Epithelial cell of esophagus (primary cell): ENCODE measurements around the gene UPK2.

Source experiments
- DNase-seq: peaks from one replicate; pipeline ENCODE4 v3.0.0; 2010; ENCODE audit warnings: low read depth
- H3K4me3 ChIP-seq: 2 replicates; pipeline ENCODE4 v1.5.1; 2011; ENCODE audit warnings: mild to moderate bottlenecking, low read length, control low read depth
- TF ChIP-seq, protein P1 (sequence below): IDR thresholded peaks from 2 replicates; pipeline ENCODE4 v1.5.1; 2011; ENCODE audit warnings: low read depth, mild to moderate bottlenecking, low read length, control low read depth, inconsistent platforms; ENCODE audit not compliant: insufficient read depth; ENCODE audit errors: missing control alignments

Gene UPK2

GRCh38 chr11:118914178-118914918 lies 41.8 kb upstream of the UPK2 start:
- no peak for DNase-seq
- peak overlapping the region; percentile 12 for H3K4me3 ChIP-seq
- TF ChIP-seq, protein P1, sequence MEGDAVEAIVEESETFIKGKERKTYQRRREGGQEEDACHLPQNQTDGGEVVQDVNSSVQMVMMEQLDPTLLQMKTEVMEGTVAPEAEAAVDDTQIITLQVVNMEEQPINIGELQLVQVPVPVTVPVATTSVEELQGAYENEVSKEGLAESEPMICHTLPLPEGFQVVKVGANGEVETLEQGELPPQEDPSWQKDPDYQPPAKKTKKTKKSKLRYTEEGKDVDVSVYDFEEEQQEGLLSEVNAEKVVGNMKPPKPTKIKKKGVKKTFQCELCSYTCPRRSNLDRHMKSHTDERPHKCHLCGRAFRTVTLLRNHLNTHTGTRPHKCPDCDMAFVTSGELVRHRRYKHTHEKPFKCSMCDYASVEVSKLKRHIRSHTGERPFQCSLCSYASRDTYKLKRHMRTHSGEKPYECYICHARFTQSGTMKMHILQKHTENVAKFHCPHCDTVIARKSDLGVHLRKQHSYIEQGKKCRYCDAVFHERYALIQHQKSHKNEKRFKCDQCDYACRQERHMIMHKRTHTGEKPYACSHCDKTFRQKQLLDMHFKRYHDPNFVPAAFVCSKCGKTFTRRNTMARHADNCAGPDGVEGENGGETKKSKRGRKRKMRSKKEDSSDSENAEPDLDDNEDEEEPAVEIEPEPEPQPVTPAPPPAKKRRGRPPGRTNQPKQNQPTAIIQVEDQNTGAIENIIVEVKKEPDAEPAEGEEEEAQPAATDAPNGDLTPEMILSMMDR = no peak

DNA sequence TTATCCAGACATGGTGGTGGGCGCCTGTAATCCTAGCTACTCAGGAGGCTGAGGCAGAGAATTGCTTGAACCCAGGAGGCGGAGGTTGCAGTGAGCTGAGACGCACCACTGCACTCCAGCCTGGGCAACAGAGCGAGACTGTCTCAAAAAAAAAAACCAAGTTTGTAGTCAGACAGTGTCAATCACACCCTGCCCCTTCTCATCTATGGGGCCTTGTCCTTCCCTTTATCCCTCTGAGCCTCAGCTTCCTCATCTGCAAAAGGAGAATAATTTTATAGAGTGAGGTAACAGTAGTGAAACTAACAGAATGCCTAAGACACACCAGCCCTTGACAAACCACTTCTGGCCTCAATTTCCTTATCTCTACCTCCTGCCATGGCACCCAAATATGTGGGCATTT lies 41.1 kb upstream of the UPK2 start:
- TF ChIP-seq, protein P1 = no peak
- H3K4me3 ChIP-seq = no peak overlapping the region

DNA sequence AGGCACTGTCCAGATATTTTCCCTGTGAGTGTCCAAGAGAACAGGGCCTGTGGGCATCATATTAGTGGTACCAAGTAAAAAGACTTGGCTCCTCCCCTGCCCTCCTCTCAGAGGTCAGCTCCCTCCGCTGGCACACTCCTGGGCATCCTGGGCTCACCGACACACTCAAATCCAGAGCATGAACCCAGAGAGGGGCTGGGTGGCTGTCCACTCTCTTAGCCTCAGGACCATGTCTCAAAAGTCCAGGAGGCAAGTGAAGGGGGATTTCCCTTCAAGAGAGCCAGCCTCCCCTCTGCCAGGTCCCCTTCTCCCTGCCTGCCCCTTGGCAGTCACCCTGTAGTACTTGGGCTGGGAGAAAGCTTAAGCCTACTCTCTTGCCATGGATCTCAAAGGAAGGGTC lies 40.7 kb upstream of the UPK2 start:
- H3K4me3 ChIP-seq = no peak overlapping the region
- TF ChIP-seq, protein P1 = no peak
- DNase-seq = no peak

More for the DNA sequence above, 41.1 kb upstream of the UPK2 start:
- DNase-seq = no peak

- TF ChIP-seq, protein P1 = no peak
- DNase-seq = no peak
- H3K4me3 ChIP-seq = peak overlapping the region; percentile 18
Observed at GRCh38 chr11:118915941-118916841, 39.9 kb upstream of the UPK2 start.

- peak overlapping the region; percentile 18 for H3K4me3 ChIP-seq
- TF ChIP-seq, protein P1 = no peak
- DNase-seq = peak; percentile 65
Observed at GRCh38 chr11:118916842-118917388, 39.2 kb upstream of the UPK2 start.

- DNase-seq = peak; percentile 93
- TF ChIP-seq, protein P1 = no peak
- H3K4me3 ChIP-seq = peak overlapping the region; percentile 30
Observed at GRCh38 chr11:118917481-118918127, 38.5 kb upstream of the UPK2 start.
